ENCODE results near the gene WDR82. TPM values are rescaled to one million over a fixed set of nuclear protein-coding genes. Genes with fewer than 3 reads are reported as not detected.

The WDR82 gene
- total and polyA plus RNA-seq, 2 donors from 2014 or later: 20.9 to 75.8 TPM

- no peaks in the 10 kb centered on the region for H3K9me3 ChIP-seq (ENCODE audit: control insufficient read depth in 2 of 3, insufficient read depth in 1 of 3, low read length in 3 of 3)
- peaks cover 0 to 11% (median 0%) of the 10 kb centered on the region in 3 donors for H3K4me1 ChIP-seq (ENCODE audit: control insufficient read depth in 2 of 3, insufficient read depth in 2 of 3, low read depth in 1 of 3, low read length in 3 of 3)
- intact Hi-C loops (cut with DNase I): no loop called here
- H3K27me3 ChIP-seq (ENCODE audit: control insufficient read depth, insufficient read depth, low read length): no peaks in the 10 kb centered on the region
- DNase-seq (no peak), FAIRE-seq (no peak)
- no peak overlapping the region for H3K9ac ChIP-seq (ENCODE audit: low read length in 3 of 3)
- no peak overlapping the region for H3K27ac ChIP-seq (ENCODE audit: low read depth in 2 of 2, low read length in 2 of 2)
- no peak overlapping the region for H3K4me3 ChIP-seq (ENCODE audit: low read length in 3 of 3)
- no peaks in the 10 kb centered on the region for H3K36me3 ChIP-seq (ENCODE audit: control insufficient read depth in 2 of 3, insufficient read depth in 3 of 3, low read length in 3 of 3)
- no peak for TF ChIP-seq CTCF (IDR thresholded peaks at IDR 0.05; ENCODE audit: borderline replicate concordance, extremely low read depth, insufficient read depth)
Measured at GRCh38 chr3:52322466-52322865, 44.0 kb upstream of the WDR82 start.

- DNase-seq (no peak), FAIRE-seq (no peak)
- H3K36me3 ChIP-seq (ENCODE audit: control insufficient read depth in 2 of 3, insufficient read depth in 3 of 3, low read length in 3 of 3): no peaks in the 10 kb centered on the region
- no peak overlapping the region for H3K9ac ChIP-seq (ENCODE audit: low read length in 3 of 3)
- H3K4me1 ChIP-seq (ENCODE audit: control insufficient read depth in 2 of 3, insufficient read depth in 2 of 3, low read depth in 1 of 3, low read length in 3 of 3): peaks cover 0 to 11% (median 0%) of the 10 kb centered on the region in 3 donors
- no peak for TF ChIP-seq CTCF (IDR thresholded peaks at IDR 0.05; ENCODE audit: borderline replicate concordance, extremely low read depth, insufficient read depth)
- no peaks in the 10 kb centered on the region for H3K27me3 ChIP-seq (ENCODE audit: control insufficient read depth, insufficient read depth, low read length)
- H3K4me3 ChIP-seq (ENCODE audit: low read length in 3 of 3): no peak overlapping the region
- H3K9me3 ChIP-seq (ENCODE audit: control insufficient read depth in 2 of 3, insufficient read depth in 1 of 3, low read length in 3 of 3): no peaks in the 10 kb centered on the region
- intact Hi-C loops (cut with DNase I): no loop called here
- no peak overlapping the region for H3K27ac ChIP-seq (ENCODE audit: low read depth in 2 of 2, low read length in 2 of 2)
Measured at GRCh38 chr3:52321481-52321880, 43.0 kb upstream of the WDR82 start.

- H3K36me3 ChIP-seq (ENCODE audit: control insufficient read depth in 2 of 3, insufficient read depth in 3 of 3, low read length in 3 of 3): peaks cover 0 to 2% (median 0%) of the 10 kb centered on the region in 3 donors
- no peak for TF ChIP-seq CTCF (IDR thresholded peaks at IDR 0.05; ENCODE audit: borderline replicate concordance, extremely low read depth, insufficient read depth)
- DNase-seq (peak in 1 of 5 donors; percentile 46), FAIRE-seq (no peak)
- no peak overlapping the region for H3K4me3 ChIP-seq (ENCODE audit: low read length in 3 of 3)
- no peak overlapping the region for H3K9ac ChIP-seq (ENCODE audit: low read length in 3 of 3)
- intact Hi-C loops (cut with DNase I): no loop called here
- no peaks in the 10 kb centered on the region for H3K9me3 ChIP-seq (ENCODE audit: control insufficient read depth in 2 of 3, insufficient read depth in 1 of 3, low read length in 3 of 3)
- H3K27ac ChIP-seq (ENCODE audit: low read depth in 2 of 2, low read length in 2 of 2): no peak overlapping the region
- peaks cover 0 to 11% (median 0%) of the 10 kb centered on the region in 3 donors for H3K4me1 ChIP-seq (ENCODE audit: control insufficient read depth in 2 of 3, insufficient read depth in 2 of 3, low read depth in 1 of 3, low read length in 3 of 3)
- no peaks in the 10 kb centered on the region for H3K27me3 ChIP-seq (ENCODE audit: control insufficient read depth, insufficient read depth, low read length)
Measured at GRCh38 chr3:52319921-52320595, 41.6 kb upstream of the WDR82 start.

Data from kidney (tissue), 14 donors.